ENCODE measurements around the gene FOS. TPM values are rescaled to one million over a fixed set of nuclear protein-coding genes. Genes with fewer than 3 reads are reported as not detected.

FOS gene
- total and polyA plus RNA-seq, 2 of the 8 experiments (the other 6 are each of a cell fraction or from before 2014, with no cell fraction given) = 50.2 to 51.8 TPM

- Histone ChIP-seq H3K79me2 (ENCODE audit: control insufficient read depth in 1 of 2, insufficient read depth in 2 of 2, low read length in 2 of 2) (no peaks in the 10 kb centered on the region), H3K27ac (ENCODE audit: low read depth, low read length) (no peak overlapping the region), H3K79me1 (ENCODE audit: low read depth, low read length) (no peaks in the 10 kb centered on the region), H3K14ac (ENCODE audit: insufficient read length) (no peak overlapping the region), H2BK120ac (replicated peaks; ENCODE audit: low read depth, low read length) (no peak overlapping the region), H4K5ac (ENCODE audit: insufficient read length, low read depth, low read length) (no peak overlapping the region), H3K56ac (replicated peaks; ENCODE audit: insufficient read length, low read depth, low read length) (no peak overlapping the region), H3K18ac (ENCODE audit: extremely low read depth, low read length) (no peak overlapping the region), H3K4ac (replicated peaks; ENCODE audit: insufficient read length, low read depth, low read length) (no peak overlapping the region), H4K91ac (replicated peaks; ENCODE audit: insufficient read length, low read length) (no peak overlapping the region), H2AFZ (ENCODE audit: low read length) (no peak overlapping the region), H2BK12ac (ENCODE audit: low read depth, low read length) (no peak overlapping the region), H3K23ac (ENCODE audit: insufficient read length) (no peak overlapping the region), H2AK5ac (ENCODE audit: low read depth, low read length) (no peak overlapping the region), H3K9me3 (ENCODE audit: insufficient read depth in 2 of 2, low read depth in 1 of 2, low read length in 1 of 2) (no peaks in the 10 kb centered on the region), H2BK20ac (ENCODE audit: low read length) (no peak overlapping the region), H3K36me3 (ENCODE audit: control insufficient read depth in 2 of 4, insufficient read depth in 4 of 4, low read length in 3 of 4) (no peaks in the 10 kb centered on the region), H3K4me3 (ENCODE audit: extremely low read depth in 1 of 4, insufficient read depth in 2 of 4, low read depth in 3 of 4, low read length in 4 of 4) (no peak overlapping the region), H2BK5ac (ENCODE audit: low read depth, low read length) (no peak overlapping the region), H3K27me3 (replicated peaks in 1 of 4; ENCODE audit: control insufficient read depth in 3 of 4, extremely low read depth in 1 of 4, insufficient read depth in 3 of 4, low read length in 3 of 4) (no peaks in the 10 kb centered on the region), H3K4me1 (replicated peaks in 1 of 4; ENCODE audit: control insufficient read depth in 3 of 4, insufficient read depth in 4 of 4, low read length in 3 of 4) (peaks cover 3 to 12% (median 9%) of the 10 kb centered on the region in 4 experiments), H3K4me2 (ENCODE audit: insufficient read depth in 1 of 2, low read depth in 2 of 2, low read length in 2 of 2) (no peak overlapping the region), H4K8ac (ENCODE audit: extremely low read depth, insufficient read depth, low read length) (no peak overlapping the region), H3K23me2 (ENCODE audit: low read depth, low read length) (peaks cover 10% of the 10 kb centered on the region; the same call in 1 of the 2 replicates), H3K9ac (replicated peaks in 1 of 4; ENCODE audit: extremely low read depth in 1 of 4, low read depth in 3 of 4, low read length in 3 of 4) (no peak overlapping the region), H2BK15ac (ENCODE audit: low read length) (no peak overlapping the region), H4K20me1 (replicated peaks in 1 of 2; ENCODE audit: control insufficient read depth in 1 of 2, insufficient read depth in 2 of 2, low read length in 2 of 2) (no peaks in the 10 kb centered on the region)
- 90% methylated on average over 10 of the region's 10 CpGs; no CpG with 5 or more reads in 1 of the 2 experiments for WGBS, 2 experiments (ENCODE audit: extremely low coverage in 1 of 2, insufficient coverage in 1 of 2, insufficient read length in 1 of 2, insufficient replicate concordance in 2 of 2, low coverage in 1 of 2, low lambda C conversion rate in 2 of 2, missing lambda C conversion rate in 1 of 2)
- ChIA-PET POLR2A (ENCODE audit: partially characterized antibody) (interaction anchor here (1.0 to 2.9 kb wide), 6 partner anchors 9 to 392 kb away, joined by 3 to 16 read pairs (median 6); partner anchors contain the start of genes FOS and NEK9), CTCF (ENCODE audit: partially characterized antibody) (interaction anchor here (0.9 to 7.0 kb wide), 17 partner anchors 10 to 405 kb away, joined by 3 to 83 read pairs (median 4); no protein-coding TSS in a partner anchor)
- DNase-seq (ENCODE audit: low read depth in 1 of 2, low spot score in 2 of 2) (no peak), FAIRE-seq (no peak)
- TF ChIP-seq SIX5 (IDR thresholded peaks at IDR 0.05; ENCODE audit: low read depth, low read length) (no peak), FOSL1 (IDR thresholded peaks at IDR 0.05; ENCODE audit: insufficient read depth, low read depth, low read length) (no peak), TAF7 (optimal IDR thresholded peaks at IDR 0.05; ENCODE audit: borderline replicate concordance, low read depth, low read length) (no peak), ATF3 (IDR thresholded peaks at IDR 0.05; ENCODE audit: insufficient read depth, low read depth, low read length) (no peak), SRF (IDR thresholded peaks at IDR 0.05; ENCODE audit: low read depth, low read length) (no peak), POLR2AphosphoS5 (IDR thresholded peaks at IDR 0.05; ENCODE audit: low read depth, low read length) (no peak), PHF8 (conservative IDR thresholded peaks at IDR 0.05; ENCODE audit: low read depth, low read length) (no peak), EGR1 (IDR thresholded peaks at IDR 0.05; ENCODE audit: borderline replicate concordance, low read depth, low read length) (no peak), CHD1 (IDR thresholded peaks at IDR 0.05; ENCODE audit: low read depth, low read length) (no peak), TAF1 (IDR thresholded peaks at IDR 0.05; ENCODE audit: low read depth, low read length) (no peak), CBX8 (IDR thresholded peaks at IDR 0.05; ENCODE audit: borderline replicate concordance, low read depth, low read length) (no peak), MAFK (IDR thresholded peaks at IDR 0.05; ENCODE audit: low read depth, low read length) (no peak), SP2 (IDR thresholded peaks at IDR 0.05; ENCODE audit: low read length) (no peak)
Measured at GRCh38 chr14:75297411-75298040, 18.9 kb downstream of the FOS start.
